Fibroblast of skin of abdomen (primary cell): ENCODE measurements around the gene NT5M.

ENCODE experiments used
- DNase-seq: peaks from one replicate; pipeline ENCODE4 v3.0.0-alpha.2; 2013

Gene NT5M

GRCh38 chr17:17395885-17396284 lies 92.7 kb downstream of the NT5M start:
- DNase-seq = no peak
